A549 treated with DMSO at 1 μM for 4 hours (cell line): Measurements from ENCODE around the gene UTP14C. TPM values are rescaled to one million over a fixed set of nuclear protein-coding genes. Genes with fewer than 3 reads are reported as not detected.

Experiments used
- total RNA-seq: library from RNA; stranded (reverse); fragments of 200-300 nt; extraction: Qiagen RNA extraction; gene quantifications from 5 replicates; pipeline ENCODE4 v1.2.3, GENCODE V29; 2022; ENCODE audit warnings: low read depth

UTP14C gene, protein sequence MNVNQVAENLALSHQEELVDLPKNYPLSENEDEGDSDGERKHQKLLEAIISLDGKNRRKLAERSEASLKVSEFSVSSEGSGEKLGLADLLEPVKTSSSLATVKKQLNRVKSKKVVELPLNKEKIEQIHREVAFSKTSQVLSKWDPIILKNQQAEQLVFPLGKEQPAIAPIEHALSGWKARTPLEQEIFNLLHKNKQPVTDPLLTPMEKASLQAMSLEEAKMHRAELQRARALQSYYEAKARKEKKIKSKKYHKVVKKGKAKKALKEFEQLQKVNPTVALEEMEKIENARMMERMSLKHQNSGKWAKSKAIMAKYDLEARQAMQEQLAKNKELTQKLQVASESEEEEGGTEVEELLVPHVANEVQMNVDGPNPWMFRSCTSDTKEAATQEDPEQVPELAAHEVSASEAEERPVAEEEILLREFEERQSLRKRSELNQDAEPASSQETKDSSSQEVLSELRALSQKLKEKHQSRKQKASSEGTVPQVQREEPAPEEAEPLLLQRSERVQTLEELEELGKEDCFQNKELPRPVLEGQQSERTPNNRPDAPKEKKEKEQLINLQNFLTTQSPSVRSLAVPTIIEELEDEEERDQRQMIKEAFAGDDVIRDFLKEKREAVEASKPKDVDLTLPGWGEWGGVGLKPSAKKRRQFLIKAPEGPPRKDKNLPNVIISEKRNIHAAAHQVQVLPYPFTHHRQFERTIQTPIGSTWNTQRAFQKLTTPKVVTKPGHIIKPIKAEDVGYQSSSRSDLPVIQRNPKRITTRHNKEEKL
- 6.7 to 8.7 TPM (median 7.7 TPM) in 5 replicates for total RNA-seq

DNA sequence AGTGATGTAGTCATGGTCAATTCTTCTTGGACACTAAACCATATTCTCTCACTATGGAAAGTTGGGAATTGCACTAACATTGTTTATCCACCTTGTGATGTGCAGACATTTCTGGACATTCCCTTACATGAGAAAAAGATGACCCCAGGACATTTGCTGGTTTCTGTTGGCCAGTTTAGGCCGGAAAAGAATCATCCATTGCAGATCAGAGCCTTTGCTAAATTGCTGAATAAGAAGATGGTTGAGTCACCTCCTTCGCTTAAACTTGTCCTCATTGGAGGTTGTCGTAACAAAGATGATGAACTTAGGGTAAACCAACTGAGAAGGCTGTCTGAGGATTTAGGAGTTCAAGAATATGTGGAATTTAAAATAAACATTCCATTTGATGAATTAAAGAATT is at the start of gene UTP14C:
Gene UTP14C (plus strand): TSS at position 211 of the 400 bp plus-strand sequence. CDS start 4,114 bp downstream, outside the sequence.

DNA sequence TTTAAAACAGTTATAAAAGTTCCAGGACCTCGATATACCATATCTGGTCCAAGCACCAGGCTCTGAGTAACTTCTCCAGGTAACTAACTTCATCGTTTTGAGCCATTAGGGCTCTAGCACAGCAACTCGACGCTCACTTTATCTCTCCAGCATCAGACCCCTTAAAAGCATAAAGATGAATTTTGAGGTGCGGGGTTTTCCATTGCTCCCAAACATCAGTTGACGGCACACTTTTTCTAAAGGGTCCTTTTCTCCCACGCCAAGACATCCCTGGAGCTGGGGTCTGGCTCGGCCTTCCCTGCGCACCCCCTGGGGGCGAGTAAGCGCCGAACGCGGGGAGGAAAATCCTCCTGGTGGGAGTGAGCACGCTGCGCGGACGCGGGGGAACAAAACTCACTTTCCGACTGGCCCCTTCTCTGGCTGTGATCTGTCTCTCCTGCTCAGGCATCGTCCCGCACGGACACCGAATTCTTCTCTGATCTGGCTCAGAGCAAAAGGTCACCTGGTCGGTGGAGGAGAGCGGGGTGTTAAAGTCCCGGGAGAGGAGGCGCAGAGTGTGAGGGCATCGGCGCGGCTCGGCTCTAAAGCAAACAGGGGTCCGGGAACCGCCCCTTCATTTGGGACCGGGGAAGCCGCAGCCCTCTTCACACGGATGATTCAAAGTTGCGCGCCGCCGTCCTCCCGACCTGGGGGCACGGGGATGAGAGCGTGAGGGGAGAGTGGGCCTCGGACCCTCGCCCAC is 13.4 kb upstream of the UTP14C start, which contains the start of gene ATP7B:
Gene ATP7B (minus strand): TSS at position 561 of the 742 bp plus-strand sequence. CDS start 113 bp downstream, at position 448.

GRCh38 chr13:52011632-52012511 is 12.6 kb upstream of the UTP14C start, which contains the start of gene ALG11:
Gene ALG11 (plus strand): TSS chr13:52012398. CDS start chr13:52012419, 21 bp downstream.

Other genes starting within 250 kb of the UTP14C start
- 3.5 to 4.8 TPM (median 3.8 TPM) in 5 replicates for gene DHRS12, start 220.5 kb upstream of the UTP14C start, total RNA-seq
- gene TMEM272, start 179.5 kb upstream of the UTP14C start, total RNA-seq, result not detected in 5 replicates
- gene CCDC70, start 162.7 kb upstream of the UTP14C start, total RNA-seq, result 0.07 to 0.14 TPM in 2 of 5 replicates, not detected in the others
- gene ATP7B, start 13.2 kb upstream of the UTP14C start, total RNA-seq, result 2.0 to 2.8 TPM (median 2.4 TPM) in 5 replicates
- gene ALG11, start 12.3 kb upstream of the UTP14C start, total RNA-seq, result 7.8 to 9.7 TPM (median 9.4 TPM) in 5 replicates
- 0.08 to 0.14 TPM (median 0.10 TPM) in 3 of 5 replicates, not detected in the others for gene NEK5, start 104.4 kb downstream of the UTP14C start, total RNA-seq
- gene NEK3, start 134.9 kb downstream of the UTP14C start, total RNA-seq, result 5.2 to 8.1 TPM (median 6.8 TPM) in 5 replicates